HepG2 (cell line): ENCODE data around the gene CPB2. TPM values are rescaled to one million over a fixed set of nuclear protein-coding genes. Genes with fewer than 3 reads are reported as not detected.
A peak's percentile ranks its signal among the peaks of the same experiment; 100 is the strongest.

ENCODE experiments used
- CREM ChIP-seq, 2 experiments: sonication (generic) in 1 of 2; formaldehyde crosslinking in 1 of 2; IDR thresholded peaks; 2 replicates each; pipeline versions ENCODE4 v1.4.0 to v1.6.1; 2016 to 2020; ENCODE audit warnings: antibody characterized with exemption in 1 of 2, mild to moderate bottlenecking in 1 of 2, missing genetic modification reagents in 1 of 2
- GATAD1 ChIP-seq: IDR thresholded peaks from 2 replicates; pipeline ENCODE4 v1.6.1; 2016; ENCODE audit warnings: missing genetic modification reagents, missing compliant biosample characterization
- KDM1A ChIP-seq: IDR thresholded peaks from 2 replicates; pipeline ENCODE4 v1.6.1; 2016; ENCODE audit warnings: missing compliant biosample characterization
- NR2C2 ChIP-seq: sonication (generic); formaldehyde crosslinking; IDR thresholded peaks from 2 replicates; pipeline ENCODE4 v1.4.0; 2020; ENCODE audit warnings: missing genetic modification reagents, mild to moderate bottlenecking, moderate library complexity, borderline replicate concordance
- RARA ChIP-seq: IDR thresholded peaks from 2 replicates; pipeline ENCODE4 v1.6.1; 2016; ENCODE audit warnings: missing genetic modification reagents, missing compliant biosample characterization
- SOX5 ChIP-seq: IDR thresholded peaks from 2 replicates; pipeline ENCODE4 v1.6.1; 2016; ENCODE audit warnings: borderline replicate concordance
- SRSF9 ChIP-seq: fragments of 200-400 bp; formaldehyde crosslinking; IDR thresholded peaks from 2 replicates; pipeline ENCODE4 v1.6.1; 2018; ENCODE audit warnings: borderline replicate concordance, mild to moderate bottlenecking, low read depth, low read length; ENCODE audit not compliant: insufficient read depth, poor library complexity, severe bottlenecking
- TRIM22 ChIP-seq: fragments of 450-650 bp; IDR thresholded peaks from 2 replicates; pipeline ENCODE4 v1.6.1; 2017
- ZBTB4 ChIP-seq: sonication (generic); formaldehyde crosslinking; IDR thresholded peaks from 2 replicates; pipeline ENCODE4 v1.4.0; 2020; ENCODE audit warnings: missing genetic modification reagents, mild to moderate bottlenecking, borderline replicate concordance
- ZNF280D ChIP-seq: sonication (generic); formaldehyde crosslinking; IDR thresholded peaks from 2 replicates; pipeline ENCODE4 v1.5.1; 2020; ENCODE audit warnings: mild to moderate bottlenecking, missing genetic modification reagents
- ZNF318 ChIP-seq: sonication (generic); formaldehyde crosslinking; IDR thresholded peaks from 2 replicates; pipeline ENCODE4 v1.4.0; 2020; ENCODE audit warnings: mild to moderate bottlenecking, missing genetic modification reagents
- ZNF44 ChIP-seq: sonication (generic); formaldehyde crosslinking; IDR thresholded peaks from 2 replicates; pipeline ENCODE4 v1.5.1; 2020; ENCODE audit warnings: mild to moderate bottlenecking, missing genetic modification reagents
- ZNF607 ChIP-seq: sonication (generic); formaldehyde crosslinking; IDR thresholded peaks from 2 replicates; pipeline ENCODE4 v1.5.1; 2020; ENCODE audit warnings: missing genetic modification reagents, mild to moderate bottlenecking, borderline replicate concordance
- ZNF891 ChIP-seq: sonication (generic); formaldehyde crosslinking; IDR thresholded peaks from 2 replicates; pipeline ENCODE4 v1.5.0; 2020; ENCODE audit warnings: mild to moderate bottlenecking, missing genetic modification reagents
- polyA plus RNA-seq, 8 experiments: library from polyadenylated mRNA; depleted of rRNA in 3 of 8; stranded (reverse) in 7 of 8; unstranded in 1 of 8; fragments of >200 nt; fragmentation: Illumina TruSeq in 4 of 8; extraction: Trizol in 4 of 8; gene quantifications; 2 replicates each; pipeline versions ENCODE4 v1.2.1 to v1.2.3, GENCODE V29; 2011 to 2016; ENCODE audit warnings: low read depth in 4 of 8, missing spikeins in 1 of 8, mixed read lengths in 1 of 8; ENCODE audit not compliant: insufficient read depth in 1 of 8
- total RNA-seq, 5 experiments: library from RNA; depleted of rRNA; stranded (reverse); fragments of >200 nt; fragmentation: Illumina TruSeq; extraction: Trizol; gene quantifications; 2 replicates each; pipeline ENCODE4 v1.2.3, GENCODE V29; 2016; ENCODE audit warnings: low read depth in 1 of 5

CPB2 gene
- total and polyA plus RNA-seq, 2 of the 13 experiments (the other 11 are each of a cell fraction or from before 2014, with no cell fraction given) = 125 to 140 TPM

- TF ChIP-seq TRIM22 (no peak), ZNF44 (CRISPR knock-in tag) (no peak), SOX5 (CRISPR knock-in tag) (peak; percentile 91), ZNF891 (CRISPR knock-in tag) (no peak), SRSF9 (no peak), KDM1A (CRISPR knock-in tag) (no peak), ZNF280D (CRISPR knock-in tag) (no peak), ZNF318 (no peak), NR2C2 (CRISPR knock-in tag) (no peak), GATAD1 (peak; percentile 63), CREM (IDR thresholded peaks at IDR 0.05) (peak; percentile 61), CREM (CRISPR knock-in tag; IDR thresholded peaks at IDR 0.05) (no peak), RARA (CRISPR knock-in tag) (peak; percentile 61; the same call in 1 of the 2 replicates), ZBTB4 (CRISPR knock-in tag) (no peak), ZNF607 (CRISPR knock-in tag) (no peak)
Measured at GRCh38 chr13:46104868-46105267, at the start of gene CPB2 (continued).
